ENCODE data around the gene KDM4F.

- 0 out of 2 replicates have a peak, but pooled peaks have one; percentile 51 for TF ChIP-seq POLR2AphosphoS5 (IDR thresholded peaks at IDR 0.05; ENCODE audit: low read depth, low read length)
- no peak for TF ChIP-seq SPI1 (IDR thresholded peaks at IDR 0.05; ENCODE audit: low read depth, low read length)
- no peak for TF ChIP-seq TAF1 (IDR thresholded peaks at IDR 0.05; ENCODE audit: low read depth, low read length)
- TF ChIP-seq POLR2A (IDR thresholded peaks at IDR 0.05; ENCODE audit: low read depth, low read length) = peak; percentile 0; the same call in 1 of the 2 replicates
- TF ChIP-seq PAX5 (IDR thresholded peaks at IDR 0.05; ENCODE audit: insufficient read depth, low read length, severe bottlenecking) = no peak
Observed at GRCh38 chr11:95067841-95068219, 18.6 kb downstream of the KDM4F start.
